Upper lobe of left lung (tissue), 6 donors: Measurements from ENCODE around the gene CIT. TPM values are rescaled to one million over a fixed set of nuclear protein-coding genes. Genes with fewer than 3 reads are reported as not detected.

Experiments
- ATAC-seq, 2 donors: fragments of 200-7000 bp; cut with Tn5 transposase; one replicate each; pipeline ENCODE4 v1.9.1; 2022; ENCODE audit warnings: mild to moderate bottlenecking in 2 of 2, moderate library complexity in 2 of 2; ENCODE audit not compliant: low FRiP score in 2 of 2
- DNase-seq, 2 donors: peaks; one replicate each; pipeline ENCODE4 v3.0.0-alpha.2; 2019 to 2020
- H3K27ac ChIP-seq, 4 donors: fragments of 200-600 bp; sonication (generic); one replicate each; pipeline ENCODE4 v1.5.1; 2016 to 2019
- H3K27me3 ChIP-seq, 4 donors: fragments of 200-600 bp; sonication (generic); one replicate each; pipeline ENCODE4 v1.5.1; 2017 to 2019
- H3K36me3 ChIP-seq, 4 donors: fragments of 200-600 bp; sonication (generic); one replicate each; pipeline ENCODE4 v1.5.1; 2016 to 2019
- H3K4me1 ChIP-seq, 4 donors: fragments of 200-600 bp; sonication (generic); one replicate each; pipeline ENCODE4 v1.5.1; 2018 to 2019
- H3K4me3 ChIP-seq, 4 donors: fragments of 200-600 bp; sonication (generic); one replicate each; pipeline ENCODE4 v1.5.1; 2017 to 2019; ENCODE audit warnings: mild to moderate bottlenecking in 2 of 4, moderate library complexity in 1 of 4
- H3K9me3 ChIP-seq, 4 donors: fragments of 200-600 bp; sonication (generic); one replicate each; pipeline ENCODE4 v1.5.1; 2018 to 2019
- CTCF ChIP-seq, 6 experiments: fragments of 450-650 bp in 4 of 6; fragments of 200-600 bp in 2 of 6; sonication (generic) in 2 of 6; IDR thresholded peaks; one replicate each; pipeline ENCODE4 v1.5.1; 2016 to 2019; ENCODE audit warnings: antibody characterized with exemption in 6 of 6
- EP300 ChIP-seq, 4 donors: sonication (generic); formaldehyde crosslinking; IDR thresholded peaks; one replicate each; pipeline ENCODE4 v1.5.1; 2017; ENCODE audit warnings: antibody characterized with exemption in 4 of 4, control low read depth in 2 of 4
- POLR2A ChIP-seq, 4 donors: fragments of 450-650 bp; IDR thresholded peaks; one replicate each; pipeline ENCODE4 v1.5.1; 2016 to 2017; ENCODE audit warnings: antibody characterized with exemption in 4 of 4, mild to moderate bottlenecking in 2 of 4
- POLR2AphosphoS5 ChIP-seq, 2 donors: sonication (generic); formaldehyde crosslinking; IDR thresholded peaks; one replicate each; pipeline ENCODE4 v1.5.1; 2017; ENCODE audit warnings: antibody characterized with exemption in 2 of 2
- WGBS, 2 donors: methylation state at CpG; one replicate each; pipeline ENCODE4 v1.1.5; 2017 to 2018; 5-methylcytosine and 5-hydroxymethylcytosine counted together
- total RNA-seq, 6 donors: library from RNA; depleted of rRNA in 4 of 6; stranded (reverse); fragments of >200 nt in 4 of 6; gene quantifications; one replicate each; pipeline versions ENCODE4 v1.1.0 to v1.2.1, GENCODE V29; 2016 to 2021
- donor health status: DM: no; HTN: no; CAD: no; lungs with moderate emphysema.
- donor health status: DM: no; HTN: yes; CAD: no; lungs with severe emphysema.

CIT gene
- total RNA-seq, 6 donors from 2014 or later = 7.8 to 185 (median 73.6) TPM

DNA sequence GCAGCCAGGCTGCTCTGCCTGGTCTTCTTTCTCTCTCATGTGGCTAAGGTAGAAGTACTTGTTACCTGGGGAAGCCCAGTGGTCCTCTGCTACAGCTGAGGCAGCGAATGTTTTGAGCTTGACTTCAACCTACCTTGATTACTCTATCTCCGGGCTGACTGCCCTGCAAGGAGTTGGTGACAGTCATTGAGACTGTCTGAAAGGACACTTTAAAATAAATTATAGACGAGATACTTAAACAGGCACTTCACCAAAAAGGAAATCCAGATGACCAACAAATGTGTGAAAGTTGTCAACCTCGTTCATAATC lies 474 bp upstream of the CIT start:
- ATAC-seq = no peak
- 29 to 31% methylated on average over 4 of the region's 4 CpGs for WGBS, 2 donors
- peak overlapping the region in 3 of 4 donors; percentile 64 to 85 (median 72) for H3K4me3 ChIP-seq

DNA sequence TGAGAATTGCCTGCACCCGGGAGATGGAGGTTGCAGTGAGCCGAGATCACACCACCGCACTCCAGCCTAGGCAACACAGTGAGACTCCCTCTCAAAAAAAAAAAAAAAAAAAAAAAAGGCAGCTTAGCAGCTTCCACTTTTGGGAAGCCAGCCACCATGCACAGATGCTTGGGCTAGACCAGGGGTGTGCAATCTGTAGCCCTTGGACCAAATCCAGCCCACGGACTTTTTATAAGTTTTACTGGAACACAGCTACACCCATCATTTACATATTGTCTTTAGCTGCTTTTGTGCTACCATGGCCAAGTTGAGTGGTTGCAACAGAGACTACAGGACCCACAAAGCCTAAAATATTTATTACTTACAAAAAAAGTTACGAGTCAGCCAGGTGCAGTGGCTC lies 6.7 kb downstream of the CIT start:
- ATAC-seq (no peak), DNase-seq (no peak)
- TF ChIP-seq POLR2A (IDR thresholded peaks at IDR 0.05) = no peak
- TF ChIP-seq CTCF (IDR thresholded peaks at IDR 0.05) = no peak
- TF ChIP-seq EP300 (IDR thresholded peaks at IDR 0.05) = no peak
- TF ChIP-seq POLR2AphosphoS5 (IDR thresholded peaks at IDR 0.05) = no peak
- Histone ChIP-seq H3K4me3 (no peak overlapping the region), H3K27ac (no peak overlapping the region), H3K27me3 (no peaks in the 10 kb centered on the region), H3K4me1 (no peaks in the 10 kb centered on the region), H3K9me3 (no peaks in the 10 kb centered on the region), H3K36me3 (no peaks in the 10 kb centered on the region)
- 82 to 86% methylated on average over 5 of the region's 5 CpGs for WGBS, 2 donors

More for the DNA sequence above, 474 bp upstream of the CIT start:
- Histone ChIP-seq H3K36me3 (no peaks in the 10 kb centered on the region), H3K27ac (no peak overlapping the region), H3K9me3 (no peaks in the 10 kb centered on the region), H3K27me3 (no peaks in the 10 kb centered on the region), H3K4me1 (peaks cover 5 to 11% (median 8%) of the 10 kb centered on the region in 4 donors)
- TF ChIP-seq CTCF (IDR thresholded peaks at IDR 0.05) (no peak), POLR2AphosphoS5 (IDR thresholded peaks at IDR 0.05) (no peak), POLR2A (IDR thresholded peaks at IDR 0.05) (no peak), EP300 (IDR thresholded peaks at IDR 0.05) (no peak)
- no peak for DNase-seq

DNA sequence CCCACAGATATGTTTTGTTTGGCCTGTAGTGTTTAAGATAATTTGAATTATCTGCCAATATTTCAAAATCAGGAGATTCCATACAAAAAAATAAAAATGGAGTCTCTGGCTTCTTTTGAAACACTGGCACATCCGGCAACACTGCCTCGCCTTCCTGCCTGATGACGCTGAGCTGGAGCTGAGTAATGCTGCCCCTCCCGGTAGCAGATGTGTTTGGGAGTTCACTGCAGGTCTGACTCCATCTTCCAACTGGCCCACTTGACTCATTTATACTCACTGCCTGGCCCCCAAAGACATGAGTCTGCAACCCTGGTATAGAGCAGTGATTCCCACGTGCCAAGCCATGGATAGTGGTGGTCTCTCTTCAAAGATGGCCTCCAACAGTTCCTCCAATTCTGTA lies 7.4 kb downstream of the CIT start:
- Histone ChIP-seq H3K36me3 (no peaks in the 10 kb centered on the region), H3K4me1 (no peaks in the 10 kb centered on the region), H3K27ac (no peak overlapping the region), H3K27me3 (no peaks in the 10 kb centered on the region), H3K4me3 (no peak overlapping the region), H3K9me3 (no peaks in the 10 kb centered on the region)
- DNase-seq (no peak), ATAC-seq (peak in 1 of 2 donors; percentile 76)
- WGBS, 2 donors = 83 to 87% methylated on average over 5 of the region's 5 CpGs
- TF ChIP-seq EP300 (IDR thresholded peaks at IDR 0.05) (no peak), CTCF (IDR thresholded peaks at IDR 0.05) (no peak)

DNA sequence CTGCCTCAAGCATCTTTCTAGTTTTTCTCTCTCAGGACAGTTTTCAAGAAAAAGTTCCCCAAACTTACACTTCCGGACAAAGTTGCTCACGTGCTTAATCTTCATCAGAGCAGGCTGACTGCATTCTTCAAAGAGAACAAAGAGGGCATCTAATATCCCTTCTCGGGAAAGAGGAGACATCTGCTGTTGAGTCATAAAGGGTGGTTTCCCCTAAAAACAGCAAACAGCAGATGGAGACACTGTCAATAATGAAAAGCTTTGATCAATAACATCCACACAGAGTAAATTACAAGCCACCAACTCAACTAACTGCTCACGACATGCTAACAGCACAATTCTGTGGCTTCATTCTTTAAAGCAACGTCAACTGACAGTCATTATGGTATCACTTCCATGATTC lies 8.1 kb downstream of the CIT start:
- WGBS, 2 donors = 86 to 88% methylated on average over 5 of the region's 5 CpGs
- TF ChIP-seq POLR2AphosphoS5 (IDR thresholded peaks at IDR 0.05) (no peak), EP300 (IDR thresholded peaks at IDR 0.05) (no peak), CTCF (IDR thresholded peaks at IDR 0.05) (no peak), POLR2A (IDR thresholded peaks at IDR 0.05) (no peak)
- no peak overlapping the region for H3K4me3 ChIP-seq
- no peak for DNase-seq
- no peak for ATAC-seq
- no peaks in the 10 kb centered on the region for H3K9me3 ChIP-seq
- no peak overlapping the region for H3K27ac ChIP-seq
- no peaks in the 10 kb centered on the region for H3K4me1 ChIP-seq
- H3K27me3 ChIP-seq = no peaks in the 10 kb centered on the region
- no peaks in the 10 kb centered on the region for H3K36me3 ChIP-seq

DNA sequence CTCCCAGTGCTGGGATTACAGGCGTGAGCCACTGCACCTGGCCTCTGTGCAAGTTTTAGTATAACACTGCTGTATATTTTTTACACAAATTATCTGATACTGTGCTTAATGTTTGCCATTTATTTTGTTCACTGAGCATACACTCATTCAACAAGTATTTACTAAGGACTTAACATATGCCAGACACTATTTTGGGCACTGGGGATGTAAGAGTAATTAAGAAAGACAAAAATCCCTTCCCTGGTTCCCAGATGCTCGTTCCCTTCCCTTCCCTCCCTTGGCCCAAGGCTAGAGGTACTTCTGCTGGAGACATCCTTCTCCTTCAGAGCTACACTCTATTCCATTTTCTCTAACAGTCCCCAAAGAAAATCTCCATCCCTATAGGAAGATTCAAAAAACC lies 12.5 kb downstream of the CIT start:
- Histone ChIP-seq H3K27me3 (no peaks in the 10 kb centered on the region), H3K4me3 (no peak overlapping the region), H3K9me3 (no peaks in the 10 kb centered on the region), H3K36me3 (no peaks in the 10 kb centered on the region), H3K4me1 (no peaks in the 10 kb centered on the region), H3K27ac (no peak overlapping the region)
- TF ChIP-seq CTCF (IDR thresholded peaks at IDR 0.05) = no peak
- no peak for TF ChIP-seq POLR2A (IDR thresholded peaks at IDR 0.05)
- no peak for TF ChIP-seq POLR2AphosphoS5 (IDR thresholded peaks at IDR 0.05)
- no peak for TF ChIP-seq EP300 (IDR thresholded peaks at IDR 0.05)
- DNase-seq (no peak), ATAC-seq (no peak)
- WGBS, 2 donors = 85 to 100% methylated on average over 2 of the region's 2 CpGs
